Glomerular endothelial cell (primary cell): ENCODE results near the gene CCDC88B. TPM values are rescaled to one million over a fixed set of nuclear protein-coding genes. Genes with fewer than 3 reads are reported as not detected.
"Not testable (repeated sequence)": the region's sequence is repeated elsewhere in the genome, so short reads cannot be mapped to it uniquely, and the experiment has no call there.

Experiments
- DNase-seq: peaks from one replicate; pipeline ENCODE4 v3.0.0-alpha.2; 2011; ENCODE audit warnings: low read depth, low spot score; ENCODE audit errors: extremely low read depth
- total RNA-seq: library from RNA; depleted of rRNA; stranded (reverse); fragments of >200 nt; gene quantifications from 2 replicates; pipeline ENCODE4 v1.2.3, GENCODE V29; 2015

CCDC88B gene
- total RNA-seq, 1 donor from 2014 or later: 3.2 TPM

GRCh38 chr11:64318766-64319761 is 20.9 kb upstream of the CCDC88B start:
- no peak for DNase-seq

GRCh38 chr11:64320556-64320955 is 19.4 kb upstream of the CCDC88B start:
- DNase-seq: no peak

GRCh38 chr11:64321026-64321425 is 19.0 kb upstream of the CCDC88B start:
- no peak for DNase-seq

- DNase-seq: no peak
These were observed 18.5 kb upstream of the CCDC88B start for GRCh38 chr11:64321533-64321932.

- no peak for DNase-seq
These were observed 17.1 kb upstream of the CCDC88B start for GRCh38 chr11:64322925-64323260.

- no peak for DNase-seq
These were observed 16.6 kb upstream of the CCDC88B start for GRCh38 chr11:64323373-64323772.

- DNase-seq: not testable (repeated sequence)
These were observed 16.0 kb upstream of the CCDC88B start for GRCh38 chr11:64323984-64324383.

- DNase-seq: no peak
These were observed 15.1 kb upstream of the CCDC88B start for GRCh38 chr11:64324692-64325469.

- no peak for DNase-seq
These were observed 12.6 kb upstream of the CCDC88B start for GRCh38 chr11:64327375-64327774.

GRCh38 chr11:64327993-64328392 is 12.0 kb upstream of the CCDC88B start:
- no peak for DNase-seq

GRCh38 chr11:64330888-64331287 is 9.1 kb upstream of the CCDC88B start:
- DNase-seq: no peak

GRCh38 chr11:64331569-64332371 is 8.2 kb upstream of the CCDC88B start:
- peak; percentile 42 for DNase-seq

GRCh38 chr11:64333556-64333955 is 6.4 kb upstream of the CCDC88B start:
- DNase-seq: no peak

GRCh38 chr11:64334764-64335735 is 5.0 kb upstream of the CCDC88B start:
- DNase-seq: no peak

GRCh38 chr11:64337538-64338249 is 2.3 kb upstream of the CCDC88B start:
- no peak for DNase-seq

GRCh38 chr11:64338716-64339115 is 1.3 kb upstream of the CCDC88B start:
- DNase-seq: no peak

- no peak for DNase-seq
These were observed 718 bp upstream of the CCDC88B start for GRCh38 chr11:64339286-64339685.

GRCh38 chr11:64340671-64341335 is 799 bp downstream of the CCDC88B start:
- no peak for DNase-seq

GRCh38 chr11:64341429-64341828 is 1.4 kb downstream of the CCDC88B start:
- DNase-seq: no peak
